GM19467 (cell line): ENCODE results near the gene STAT4.

Source experiments
- ATAC-seq: cut with Tn5 transposase; IDR thresholded peaks from one replicate; pipeline ENCODE4 v1.9.1; 2021; ENCODE audit warnings: mild to moderate bottlenecking, moderate library complexity; ENCODE audit not compliant: unreplicated experiment

Gene STAT4, protein sequence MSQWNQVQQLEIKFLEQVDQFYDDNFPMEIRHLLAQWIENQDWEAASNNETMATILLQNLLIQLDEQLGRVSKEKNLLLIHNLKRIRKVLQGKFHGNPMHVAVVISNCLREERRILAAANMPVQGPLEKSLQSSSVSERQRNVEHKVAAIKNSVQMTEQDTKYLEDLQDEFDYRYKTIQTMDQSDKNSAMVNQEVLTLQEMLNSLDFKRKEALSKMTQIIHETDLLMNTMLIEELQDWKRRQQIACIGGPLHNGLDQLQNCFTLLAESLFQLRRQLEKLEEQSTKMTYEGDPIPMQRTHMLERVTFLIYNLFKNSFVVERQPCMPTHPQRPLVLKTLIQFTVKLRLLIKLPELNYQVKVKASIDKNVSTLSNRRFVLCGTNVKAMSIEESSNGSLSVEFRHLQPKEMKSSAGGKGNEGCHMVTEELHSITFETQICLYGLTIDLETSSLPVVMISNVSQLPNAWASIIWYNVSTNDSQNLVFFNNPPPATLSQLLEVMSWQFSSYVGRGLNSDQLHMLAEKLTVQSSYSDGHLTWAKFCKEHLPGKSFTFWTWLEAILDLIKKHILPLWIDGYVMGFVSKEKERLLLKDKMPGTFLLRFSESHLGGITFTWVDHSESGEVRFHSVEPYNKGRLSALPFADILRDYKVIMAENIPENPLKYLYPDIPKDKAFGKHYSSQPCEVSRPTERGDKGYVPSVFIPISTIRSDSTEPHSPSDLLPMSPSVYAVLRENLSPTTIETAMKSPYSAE

DNA sequence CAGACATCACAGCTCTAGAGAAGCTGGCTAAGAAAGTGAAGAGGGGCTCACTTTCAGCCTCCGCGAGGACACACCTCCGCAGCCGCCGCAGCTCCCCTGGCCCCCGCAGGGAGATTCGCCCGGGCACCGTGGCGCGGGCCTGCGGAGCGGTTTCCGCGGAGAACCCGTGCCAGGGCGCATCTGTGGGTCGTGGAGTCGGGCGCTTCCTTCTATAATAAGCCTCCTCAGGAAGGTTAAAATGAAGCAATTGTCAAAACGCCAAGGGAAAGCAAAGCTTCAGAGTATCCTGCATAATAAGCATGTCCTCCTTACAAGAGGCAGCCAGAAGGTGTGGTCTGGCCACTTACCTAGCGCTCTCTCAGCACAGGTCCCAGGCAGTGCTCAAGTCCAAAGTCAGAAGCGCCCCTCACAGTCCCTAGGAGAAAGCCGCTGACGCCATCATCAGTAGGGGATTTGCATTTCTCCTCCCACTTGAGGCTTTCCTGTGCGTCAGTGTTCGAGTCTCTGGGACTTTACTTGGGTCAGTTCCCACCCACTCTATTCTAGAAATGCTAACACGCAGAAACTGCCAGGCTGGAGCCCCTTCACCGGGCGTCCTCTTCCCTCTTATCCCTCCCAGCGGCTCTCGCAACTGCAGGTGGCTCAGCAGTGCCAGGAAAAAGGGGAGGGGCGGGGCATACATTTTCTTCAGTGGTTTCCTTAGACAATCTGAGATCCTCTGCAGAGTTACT lies at the start of gene STAT4:
Gene STAT4, minus strand, starts transcription at position 395 of the 731 bp plus-strand sequence. CDS start 2,791 bp downstream, outside the sequence.
- peak; percentile 68 for ATAC-seq

DNA sequence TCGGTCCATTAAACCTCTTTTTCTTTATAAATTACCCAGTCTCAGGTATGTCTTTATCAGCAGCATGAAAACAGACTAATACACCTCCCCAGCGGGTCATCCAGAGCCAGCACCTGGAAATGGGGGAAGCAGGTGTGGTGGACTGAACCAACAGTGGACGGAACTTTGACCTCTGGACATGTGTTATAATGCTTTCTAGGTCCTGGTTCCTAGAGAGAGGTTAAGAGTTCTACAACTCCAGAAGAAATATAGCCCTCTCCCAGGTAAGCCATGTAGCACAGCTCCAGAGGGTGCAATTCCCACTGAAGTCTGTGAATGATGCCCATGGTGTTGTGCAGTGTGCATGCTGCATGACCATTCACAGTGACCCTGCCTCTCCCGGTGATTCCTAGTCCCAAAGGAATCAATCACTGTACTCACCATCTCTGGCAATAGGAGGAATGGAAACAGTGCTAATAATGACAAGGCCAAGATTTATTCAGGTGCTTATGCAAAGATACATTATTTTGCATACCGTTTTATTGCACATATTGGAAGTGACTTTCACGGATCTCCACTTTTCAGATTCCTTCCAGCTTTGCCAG lies 49.2 kb upstream of the STAT4 start:
- ATAC-seq, result no peak

DNA sequence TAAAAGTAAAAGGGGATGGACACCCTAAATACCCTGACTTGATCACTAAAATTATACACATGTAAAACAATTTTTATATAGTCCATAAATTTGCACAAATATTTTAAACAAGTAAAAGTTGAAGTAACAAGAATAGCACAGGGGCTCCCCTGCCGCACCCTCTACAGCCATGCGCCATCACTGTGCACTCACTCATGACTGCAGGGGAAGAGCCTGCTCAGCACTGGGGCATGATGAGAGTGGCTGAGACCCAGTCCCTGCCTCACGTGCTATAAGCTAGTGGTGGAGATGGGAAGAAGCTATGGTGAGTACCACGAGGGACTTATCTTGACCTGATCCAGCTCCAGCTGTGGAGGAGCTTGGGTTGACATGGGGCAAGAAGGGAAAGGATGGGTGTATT lies 47.5 kb upstream of the STAT4 start:
- no peak for ATAC-seq

DNA sequence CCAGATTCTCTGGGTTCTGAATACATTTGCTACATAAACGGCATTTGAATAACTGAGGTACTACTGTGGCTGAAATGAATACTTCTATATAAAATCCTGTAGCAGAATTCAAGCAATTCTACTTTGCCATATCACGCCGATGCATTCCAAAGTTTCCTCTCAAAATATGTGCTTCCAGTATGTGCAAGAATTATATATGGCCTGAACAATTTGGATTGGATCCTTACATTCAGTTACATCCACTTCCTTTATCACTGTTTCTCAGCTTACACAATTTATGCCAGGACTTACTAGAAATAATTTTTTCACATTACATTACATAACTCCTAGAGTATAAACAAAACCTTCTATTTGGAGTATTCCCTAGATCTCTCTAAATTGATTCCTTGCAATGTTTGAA lies 46.3 kb upstream of the STAT4 start:
- no peak for ATAC-seq

DNA sequence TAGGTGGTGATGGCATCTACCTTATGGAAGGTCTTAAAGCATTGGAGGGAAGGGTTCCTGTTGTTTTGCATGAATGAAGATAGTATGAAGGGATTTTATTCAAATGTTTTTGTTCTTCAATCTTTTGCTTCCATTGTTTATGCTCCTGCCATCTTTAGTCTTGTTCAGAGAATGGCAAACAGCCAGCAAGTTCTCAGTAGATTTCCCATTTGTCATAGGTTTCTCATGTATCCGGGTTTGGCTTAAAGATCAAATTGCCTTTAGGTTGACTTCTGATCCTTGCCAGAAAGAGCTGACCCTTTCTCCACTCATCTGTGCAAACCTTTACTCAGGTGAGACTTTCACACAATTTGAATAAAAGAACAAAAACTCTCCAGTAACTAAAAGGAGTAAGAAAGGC lies 44.2 kb upstream of the STAT4 start:
- no peak for ATAC-seq

DNA sequence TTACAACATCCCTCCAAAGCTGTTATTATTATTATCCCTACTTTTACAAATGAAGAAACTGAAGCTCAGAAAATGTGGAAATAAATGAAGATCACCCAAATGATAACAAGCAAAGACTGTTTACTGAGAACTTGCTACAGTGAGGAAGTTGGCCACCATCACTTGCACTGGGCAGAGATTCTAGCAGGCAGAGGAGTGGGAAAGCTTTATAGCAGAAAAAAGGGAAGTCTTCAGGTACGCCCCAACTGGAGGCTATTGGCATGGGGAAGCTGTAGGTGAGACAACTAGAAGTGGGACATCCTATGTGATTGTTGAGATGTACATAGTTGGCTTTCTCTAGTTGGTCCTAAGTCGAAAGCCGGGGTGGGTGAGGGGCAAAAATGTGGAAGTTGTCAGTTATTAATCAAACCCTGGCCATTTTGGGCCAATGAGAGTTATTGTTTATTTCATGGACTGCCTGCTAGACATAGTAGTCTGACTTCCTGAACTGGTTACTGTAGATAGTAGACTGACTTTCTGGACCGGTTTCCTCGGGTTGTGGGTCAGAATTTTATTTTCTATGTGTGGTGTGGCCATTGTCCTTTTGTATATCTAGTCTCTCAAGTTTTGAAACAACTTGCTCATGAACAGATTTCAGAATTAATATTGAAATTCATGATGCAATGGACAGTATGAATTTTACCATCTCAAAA lies 40.2 kb upstream of the STAT4 start:
- ATAC-seq, result no peak

DNA sequence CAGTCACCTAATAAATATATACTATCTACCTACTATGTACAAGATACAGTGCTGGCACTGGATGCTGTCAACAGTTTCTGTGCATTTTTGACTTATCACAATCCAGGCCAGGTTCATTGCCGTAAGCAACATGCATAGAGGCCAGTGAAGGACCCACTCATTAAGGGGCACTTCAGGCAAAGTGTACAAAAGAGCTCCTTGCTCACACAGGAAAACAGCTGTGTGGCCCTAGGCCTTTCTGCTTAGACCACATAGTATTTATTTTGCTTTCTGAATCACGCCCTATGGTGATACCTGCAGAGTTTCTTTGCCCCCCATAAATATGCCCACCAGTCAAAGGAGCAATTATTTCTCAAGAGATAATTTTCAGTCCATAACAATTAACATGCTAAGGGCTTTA lies 39.6 kb upstream of the STAT4 start:
- no peak for ATAC-seq

DNA sequence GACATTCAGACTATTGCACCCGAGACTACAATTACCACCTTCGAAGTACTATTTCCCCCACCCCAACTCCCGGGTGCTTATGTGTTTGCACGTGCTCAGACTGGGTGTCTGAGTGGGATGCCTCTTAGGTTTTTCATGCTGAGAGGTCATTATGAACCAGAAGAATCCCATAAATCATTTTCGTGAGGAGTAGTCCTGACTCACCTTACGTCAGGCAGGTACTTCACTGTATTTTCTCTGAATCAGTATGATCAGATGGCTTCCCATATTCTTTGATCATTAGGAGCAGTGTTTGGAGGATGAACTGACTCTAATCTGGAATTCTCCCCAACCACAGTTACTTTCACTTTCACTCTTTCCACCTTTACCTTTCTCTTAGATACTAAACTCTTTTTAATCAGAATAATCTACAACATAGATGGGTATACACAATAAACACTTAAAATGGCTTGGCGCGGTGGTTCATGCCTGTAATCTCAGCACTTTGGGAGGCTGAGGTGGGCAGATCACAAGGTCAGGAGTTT lies 38.4 kb upstream of the STAT4 start:
- no peak for ATAC-seq

DNA sequence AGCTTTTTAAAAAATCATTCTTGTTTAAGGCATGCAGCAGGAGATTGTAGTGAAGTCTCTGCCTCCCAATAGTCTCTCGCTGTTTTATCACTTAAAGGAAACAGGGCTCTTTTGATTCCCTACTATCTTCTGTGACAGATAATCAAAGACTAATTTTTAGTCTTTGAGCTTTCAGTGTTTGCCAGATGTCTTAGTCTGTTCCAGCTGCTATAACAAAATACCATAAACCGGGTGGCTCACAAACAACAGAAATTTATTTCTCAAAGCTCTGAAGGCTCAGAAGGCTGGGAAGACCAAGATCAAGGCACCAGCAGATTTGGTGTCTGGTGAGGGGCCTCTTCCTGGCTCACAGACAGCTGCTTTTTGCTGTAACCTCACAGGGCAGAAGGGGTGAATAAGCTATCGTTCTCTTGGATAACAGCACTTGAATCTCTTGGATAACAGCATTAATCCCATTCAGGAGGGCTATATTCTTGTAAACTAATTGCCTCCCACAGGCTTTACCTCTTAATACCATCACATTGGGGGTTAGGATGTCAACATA lies 37.8 kb upstream of the STAT4 start:
- ATAC-seq, result no peak

DNA sequence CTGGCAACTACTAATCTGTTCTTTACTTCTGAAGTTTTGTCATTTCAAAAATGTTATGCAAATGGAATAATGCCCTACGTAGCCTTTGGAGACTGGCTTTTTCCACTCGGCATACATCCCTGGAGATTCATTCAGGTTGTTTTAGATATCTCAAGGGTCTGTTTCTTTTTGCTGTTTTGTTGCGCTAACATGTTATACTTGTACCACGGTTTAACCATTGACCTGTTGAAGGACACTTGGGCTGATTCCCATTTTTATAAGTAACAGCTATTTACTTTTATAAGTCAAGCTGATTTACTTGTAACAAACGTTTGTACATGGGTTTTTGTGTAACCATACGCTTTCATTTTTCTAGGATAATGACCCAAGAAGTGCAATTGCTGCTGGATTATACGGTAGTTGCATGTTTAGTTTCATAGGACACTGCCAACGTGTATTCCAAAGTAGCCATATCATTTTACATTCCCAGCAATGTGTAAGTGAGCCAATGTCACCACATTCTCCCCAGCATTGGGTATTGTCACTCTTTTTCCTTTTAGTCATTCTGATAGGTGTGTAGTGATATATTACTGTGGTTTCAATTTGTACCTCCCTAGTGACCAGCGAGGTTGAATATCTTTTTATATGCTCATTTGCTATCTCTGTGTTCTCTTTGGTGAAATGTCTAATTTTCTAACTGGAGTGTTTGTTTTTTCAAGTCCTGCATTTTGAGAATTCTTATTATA lies 36.5 kb upstream of the STAT4 start:
- ATAC-seq, result no peak

DNA sequence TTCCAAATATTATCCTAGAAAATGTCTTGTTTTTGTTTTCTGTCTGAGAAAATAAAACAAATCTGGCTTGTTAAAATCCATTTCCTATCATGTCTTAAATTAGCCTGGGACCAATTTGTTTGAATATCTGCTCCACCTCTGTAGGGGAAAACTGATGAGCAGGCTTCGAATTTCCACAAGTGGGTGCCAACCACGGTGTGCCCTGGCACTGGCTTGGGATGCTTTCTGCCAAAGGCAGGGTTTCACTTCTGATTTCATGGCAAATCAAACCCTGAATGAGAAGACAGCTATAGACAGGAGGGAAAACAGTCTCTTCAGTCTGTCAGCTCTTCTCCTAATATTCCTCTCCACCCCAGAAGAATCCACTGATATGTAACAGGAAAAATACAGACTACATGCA lies 33.7 kb upstream of the STAT4 start:
- no peak for ATAC-seq

DNA sequence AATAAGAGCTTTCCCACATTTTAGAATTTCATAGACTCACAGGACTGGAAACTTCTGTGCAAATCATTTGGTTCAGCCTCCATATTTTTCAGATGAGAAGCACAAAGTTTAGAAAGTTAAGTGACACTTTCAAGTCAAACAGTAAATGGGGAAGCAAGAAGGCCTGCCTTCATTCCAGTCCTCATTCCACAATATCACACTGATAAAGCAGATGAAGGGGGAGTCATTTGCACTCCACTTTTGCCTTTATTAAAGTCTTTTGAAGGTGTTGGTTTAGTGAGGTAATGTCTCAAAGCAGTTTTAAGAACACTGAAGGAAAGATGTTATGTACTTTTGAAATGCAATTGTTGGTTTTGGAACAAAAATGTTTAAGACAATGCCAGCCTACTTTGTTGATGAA lies 32.7 kb upstream of the STAT4 start:
- ATAC-seq, result no peak

DNA sequence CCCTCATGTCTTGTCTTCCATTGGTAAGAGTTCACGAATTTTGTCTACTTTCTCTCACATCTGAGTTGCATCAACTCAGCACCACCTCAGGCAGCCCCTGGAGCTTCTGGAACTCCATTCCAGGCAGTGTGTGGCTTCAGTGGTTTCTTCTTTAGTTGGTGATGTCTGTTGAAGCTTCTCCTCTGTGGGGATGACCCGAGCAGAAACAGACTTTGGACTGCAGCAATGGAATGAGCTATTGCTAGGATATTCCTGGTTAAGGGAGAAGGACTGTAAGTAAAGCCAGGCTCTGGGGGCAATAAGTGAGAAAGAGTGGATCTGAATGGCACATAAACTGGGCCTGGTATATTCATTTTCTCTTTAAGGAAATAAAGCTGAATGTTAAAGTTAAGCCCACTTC lies 32.3 kb upstream of the STAT4 start:
- no peak for ATAC-seq

DNA sequence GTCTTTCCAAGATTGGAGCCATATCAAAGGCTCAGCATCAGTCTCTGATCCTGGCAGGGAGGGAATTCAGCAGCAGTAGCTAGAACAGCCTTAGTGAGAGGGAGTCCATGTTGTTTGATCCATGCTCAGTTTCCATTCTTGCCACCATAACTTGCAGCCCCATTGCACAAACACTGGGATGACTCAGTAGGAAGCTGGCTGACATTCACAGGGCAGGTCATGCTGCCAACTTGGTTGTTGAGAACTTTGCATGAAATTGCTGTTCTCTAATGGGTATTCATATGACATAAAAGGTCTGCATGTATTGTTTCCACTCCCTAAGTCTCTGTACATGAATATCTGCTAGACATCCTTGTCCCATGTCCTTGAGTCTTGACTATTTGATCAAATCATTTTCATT lies 29.9 kb upstream of the STAT4 start:
- ATAC-seq, result no peak

DNA sequence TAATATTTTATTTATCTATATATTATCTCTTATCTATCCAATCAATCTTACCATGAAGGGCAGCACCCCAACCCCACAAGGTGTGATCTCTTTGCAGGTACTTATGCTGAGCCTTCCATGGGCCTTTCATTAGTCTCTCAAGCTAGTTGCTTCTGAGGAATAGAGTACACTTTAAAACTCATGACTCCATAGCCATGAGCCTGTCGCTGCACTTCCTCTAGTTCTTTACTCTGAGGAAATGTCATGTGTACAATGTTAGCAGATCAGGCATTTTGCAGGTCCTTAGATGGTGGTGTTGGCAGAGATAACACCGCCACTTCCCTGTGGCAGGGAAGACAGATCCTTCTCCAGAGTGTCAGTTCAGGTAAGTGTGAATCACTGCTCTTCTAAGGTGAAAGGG lies 29.5 kb upstream of the STAT4 start:
- ATAC-seq, result no peak

DNA sequence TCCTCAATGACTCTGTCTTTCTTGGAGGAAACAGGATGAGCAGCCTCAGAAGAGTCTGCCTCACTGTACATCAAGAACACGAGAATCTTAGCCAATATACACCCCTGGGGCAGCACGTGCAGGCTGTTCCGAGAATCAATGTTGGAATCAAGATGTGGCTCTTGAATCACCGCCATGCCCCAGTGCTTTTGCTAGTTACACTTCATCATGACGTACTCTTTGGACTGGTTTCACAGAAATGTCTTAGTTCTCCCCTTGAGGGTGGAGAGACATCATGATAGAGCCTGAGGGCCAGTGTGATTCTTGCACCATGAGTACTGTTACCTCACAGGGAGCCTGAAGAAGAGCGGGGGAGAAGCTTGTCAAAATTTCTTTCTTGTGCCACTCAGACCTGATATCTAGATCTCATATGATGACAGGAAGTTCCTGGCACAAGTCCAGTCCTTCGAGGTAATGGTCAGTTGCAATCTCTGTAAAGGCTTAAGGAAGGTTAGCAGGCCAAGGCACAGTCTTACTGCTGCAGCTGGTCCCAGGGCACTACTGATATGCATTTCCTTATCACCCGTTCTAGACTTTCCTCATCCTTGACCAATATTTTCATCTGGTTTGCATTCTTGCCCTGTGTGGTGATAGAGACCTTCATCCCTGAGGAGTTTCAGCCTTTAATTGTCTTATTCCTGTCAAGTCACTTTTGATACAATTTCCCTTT lies 28.2 kb upstream of the STAT4 start:
- ATAC-seq, result no peak

DNA sequence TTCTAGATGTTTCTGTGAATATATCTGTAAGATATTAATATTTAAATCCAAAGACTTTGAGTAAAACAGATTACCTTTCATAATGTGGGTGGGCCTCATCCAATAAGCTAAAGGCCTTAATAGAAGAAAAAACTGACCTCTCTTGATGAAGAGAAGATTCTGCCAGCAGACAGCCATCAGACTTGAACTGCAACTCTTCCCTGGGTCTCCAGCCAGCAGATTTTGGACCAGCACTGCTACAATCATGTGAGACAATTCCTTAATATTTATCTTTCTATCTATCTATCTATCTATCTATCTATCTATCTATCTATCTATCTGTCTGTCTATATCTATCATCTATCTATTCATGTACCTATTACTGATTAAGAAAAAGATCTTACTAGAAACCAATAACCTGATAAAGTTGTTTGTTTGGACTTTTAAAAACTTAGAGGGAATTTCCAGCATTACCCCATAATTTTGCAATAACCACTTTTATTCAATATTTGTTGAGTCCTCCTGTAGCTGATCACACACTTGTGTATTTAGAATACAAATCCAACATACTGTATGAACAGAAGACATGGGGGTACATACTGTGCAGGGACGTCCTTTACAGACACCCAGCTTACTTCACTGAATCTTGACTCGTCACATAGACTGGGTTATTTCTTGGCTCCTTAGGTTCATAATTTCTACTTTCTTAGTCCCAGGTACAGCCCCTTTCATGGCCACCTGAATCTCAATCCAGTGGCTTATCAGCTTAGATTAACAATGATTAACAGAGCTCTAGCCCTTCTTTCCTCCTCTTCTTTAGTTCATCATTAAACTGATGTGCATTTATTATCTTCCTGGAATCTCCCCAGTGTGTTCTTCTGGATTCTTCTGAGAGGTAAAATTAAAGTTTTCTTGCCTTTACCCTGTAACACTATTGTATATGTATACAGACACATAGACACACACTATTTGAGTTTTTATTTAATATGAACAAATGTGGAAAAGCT lies 27.2 kb upstream of the STAT4 start:
- ATAC-seq, result no peak
